GM19397 (cell line): ENCODE measurements around the gene DAPK2.

Experiments used
- ATAC-seq: cut with Tn5 transposase; IDR thresholded peaks from one replicate; pipeline ENCODE4 v1.9.1; 2021; ENCODE audit warnings: mild to moderate bottlenecking, moderate library complexity; ENCODE audit not compliant: unreplicated experiment

The DAPK2 gene

GRCh38 chr15:63918317-63918672, 128.0 kb downstream of the DAPK2 start:
- no peak for ATAC-seq

- no peak for ATAC-seq
These were observed 128.5 kb downstream of the DAPK2 start for GRCh38 chr15:63917588-63918316.

GRCh38 chr15:63915873-63916771, 130.2 kb downstream of the DAPK2 start:
- no peak for ATAC-seq

GRCh38 chr15:63915209-63915872, 130.9 kb downstream of the DAPK2 start:
- no peak for ATAC-seq

- no peak for ATAC-seq
These were observed 132.4 kb downstream of the DAPK2 start for GRCh38 chr15:63913786-63914315.

- ATAC-seq, result no peak
These were observed 132.9 kb downstream of the DAPK2 start for GRCh38 chr15:63913336-63913735.

GRCh38 chr15:63912061-63912615, 134.1 kb downstream of the DAPK2 start:
- no peak for ATAC-seq

GRCh38 chr15:63911160-63911559, 135.1 kb downstream of the DAPK2 start:
- no peak for ATAC-seq

- ATAC-seq, result no peak
These were observed 136.4 kb downstream of the DAPK2 start for GRCh38 chr15:63909819-63910437.

- ATAC-seq, result no peak
These were observed 137.3 kb downstream of the DAPK2 start for GRCh38 chr15:63908991-63909390.

- ATAC-seq, result no peak
These were observed 138.0 kb downstream of the DAPK2 start for GRCh38 chr15:63908281-63908680.

- no peak for ATAC-seq
These were observed 138.8 kb downstream of the DAPK2 start for GRCh38 chr15:63907521-63907920.

- no peak for ATAC-seq
These were observed 140.1 kb downstream of the DAPK2 start for GRCh38 chr15:63906266-63906584.

GRCh38 chr15:63905558-63906265, 140.6 kb downstream of the DAPK2 start:
- no peak for ATAC-seq

GRCh38 chr15:63905131-63905530, 141.2 kb downstream of the DAPK2 start:
- no peak for ATAC-seq

- no peak for ATAC-seq
These were observed 142.2 kb downstream of the DAPK2 start for GRCh38 chr15:63904042-63904441.

- no peak for ATAC-seq
These were observed 143.6 kb downstream of the DAPK2 start for GRCh38 chr15:63902671-63903035.

GRCh38 chr15:63901912-63902670, 144.2 kb downstream of the DAPK2 start:
- no peak for ATAC-seq

- ATAC-seq, result no peak
These were observed 146.0 kb downstream of the DAPK2 start for GRCh38 chr15:63900306-63900705.
